GM23338 (cell line): ENCODE measurements around the gene SNAPC4.
"Not testable (repeated sequence)": the region's sequence is repeated elsewhere in the genome, so short reads cannot be mapped to it uniquely, and the experiment has no call there.

ENCODE experiments used
- CREB1 ChIP-seq: fragments of 250-450 bp; sonication (Bioruptor Pico); IDR thresholded peaks from 2 replicates; pipeline ENCODE4 v1.5.0; 2020; ENCODE audit warnings: low read depth, mild to moderate bottlenecking, moderate library complexity
- EZH2 ChIP-seq: fragments of 200-600 bp; sonication (generic); IDR thresholded peaks from one replicate; pipeline ENCODE4 v1.8.0; 2017; ENCODE audit warnings: antibody characterized with exemption, mild to moderate bottlenecking, low read depth; ENCODE audit not compliant: unreplicated experiment
- EZH2phosphoT487 ChIP-seq: fragments of 200-600 bp; sonication (generic); IDR thresholded peaks from one replicate; pipeline ENCODE4 v1.8.1; 2018; ENCODE audit warnings: antibody characterized with exemption; ENCODE audit not compliant: unreplicated experiment
- JUNB ChIP-seq: IDR thresholded peaks from one replicate; pipeline ENCODE4 v1.6.1; 2016; ENCODE audit warnings: antibody characterized with exemption; ENCODE audit not compliant: unreplicated experiment
- NANOG ChIP-seq: IDR thresholded peaks from 2 replicates; pipeline ENCODE4 v1.6.1; 2016; ENCODE audit warnings: antibody characterized with exemption, borderline replicate concordance
- POLR2AphosphoS5 ChIP-seq: IDR thresholded peaks from 2 replicates; pipeline ENCODE4 v1.6.1; 2016; ENCODE audit warnings: antibody characterized with exemption, low read depth
- STAT1 ChIP-seq: IDR thresholded peaks from one replicate; pipeline ENCODE4 v1.6.1; 2016; ENCODE audit warnings: antibody characterized with exemption; ENCODE audit not compliant: unreplicated experiment
- ZNF114 ChIP-seq: fragments of 250-450 bp; sonication (Bioruptor Pico); IDR thresholded peaks from 2 replicates; pipeline ENCODE4 v1.5.0; 2020; ENCODE audit warnings: mild to moderate bottlenecking, moderate library complexity
- TF ChIP-seq, protein P1 (sequence below), 2 experiments: fragments of 200-600 bp in 1 of 2; sonication (generic) in 1 of 2; conservative IDR thresholded peaks; 2 replicates each; pipeline versions ENCODE4 v1.5.1 to v1.6.1; 2016 to 2017; ENCODE audit warnings: antibody characterized with exemption in 2 of 2, low read depth in 2 of 2, mild to moderate bottlenecking in 2 of 2, moderate library complexity in 1 of 2
- TF ChIP-seq, protein P2 (sequence below): IDR thresholded peaks from 2 replicates; pipeline ENCODE4 v1.6.1; 2016; ENCODE audit warnings: antibody characterized with exemption
- TF ChIP-seq, protein P3 (sequence below): IDR thresholded peaks from one replicate; pipeline ENCODE4 v1.6.1; 2018; ENCODE audit warnings: antibody characterized with exemption; ENCODE audit not compliant: unreplicated experiment

- TF ChIP-seq, protein P1, sequence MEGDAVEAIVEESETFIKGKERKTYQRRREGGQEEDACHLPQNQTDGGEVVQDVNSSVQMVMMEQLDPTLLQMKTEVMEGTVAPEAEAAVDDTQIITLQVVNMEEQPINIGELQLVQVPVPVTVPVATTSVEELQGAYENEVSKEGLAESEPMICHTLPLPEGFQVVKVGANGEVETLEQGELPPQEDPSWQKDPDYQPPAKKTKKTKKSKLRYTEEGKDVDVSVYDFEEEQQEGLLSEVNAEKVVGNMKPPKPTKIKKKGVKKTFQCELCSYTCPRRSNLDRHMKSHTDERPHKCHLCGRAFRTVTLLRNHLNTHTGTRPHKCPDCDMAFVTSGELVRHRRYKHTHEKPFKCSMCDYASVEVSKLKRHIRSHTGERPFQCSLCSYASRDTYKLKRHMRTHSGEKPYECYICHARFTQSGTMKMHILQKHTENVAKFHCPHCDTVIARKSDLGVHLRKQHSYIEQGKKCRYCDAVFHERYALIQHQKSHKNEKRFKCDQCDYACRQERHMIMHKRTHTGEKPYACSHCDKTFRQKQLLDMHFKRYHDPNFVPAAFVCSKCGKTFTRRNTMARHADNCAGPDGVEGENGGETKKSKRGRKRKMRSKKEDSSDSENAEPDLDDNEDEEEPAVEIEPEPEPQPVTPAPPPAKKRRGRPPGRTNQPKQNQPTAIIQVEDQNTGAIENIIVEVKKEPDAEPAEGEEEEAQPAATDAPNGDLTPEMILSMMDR (conservative IDR thresholded peaks at IDR 0.05; ENCODE audit: low read depth in 2 of 2) = not testable (repeated sequence)
- TF ChIP-seq JUNB; EZH2phosphoT487; POLR2AphosphoS5; ZNF114 (CRISPR knock-in tag); EZH2; CREB1 (CRISPR knock-in tag); STAT1; NANOG: not testable (repeated sequence)
- TF ChIP-seq, protein P2, sequence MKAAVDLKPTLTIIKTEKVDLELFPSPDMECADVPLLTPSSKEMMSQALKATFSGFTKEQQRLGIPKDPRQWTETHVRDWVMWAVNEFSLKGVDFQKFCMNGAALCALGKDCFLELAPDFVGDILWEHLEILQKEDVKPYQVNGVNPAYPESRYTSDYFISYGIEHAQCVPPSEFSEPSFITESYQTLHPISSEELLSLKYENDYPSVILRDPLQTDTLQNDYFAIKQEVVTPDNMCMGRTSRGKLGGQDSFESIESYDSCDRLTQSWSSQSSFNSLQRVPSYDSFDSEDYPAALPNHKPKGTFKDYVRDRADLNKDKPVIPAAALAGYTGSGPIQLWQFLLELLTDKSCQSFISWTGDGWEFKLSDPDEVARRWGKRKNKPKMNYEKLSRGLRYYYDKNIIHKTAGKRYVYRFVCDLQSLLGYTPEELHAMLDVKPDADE = not testable (repeated sequence)
- TF ChIP-seq, protein P3, sequence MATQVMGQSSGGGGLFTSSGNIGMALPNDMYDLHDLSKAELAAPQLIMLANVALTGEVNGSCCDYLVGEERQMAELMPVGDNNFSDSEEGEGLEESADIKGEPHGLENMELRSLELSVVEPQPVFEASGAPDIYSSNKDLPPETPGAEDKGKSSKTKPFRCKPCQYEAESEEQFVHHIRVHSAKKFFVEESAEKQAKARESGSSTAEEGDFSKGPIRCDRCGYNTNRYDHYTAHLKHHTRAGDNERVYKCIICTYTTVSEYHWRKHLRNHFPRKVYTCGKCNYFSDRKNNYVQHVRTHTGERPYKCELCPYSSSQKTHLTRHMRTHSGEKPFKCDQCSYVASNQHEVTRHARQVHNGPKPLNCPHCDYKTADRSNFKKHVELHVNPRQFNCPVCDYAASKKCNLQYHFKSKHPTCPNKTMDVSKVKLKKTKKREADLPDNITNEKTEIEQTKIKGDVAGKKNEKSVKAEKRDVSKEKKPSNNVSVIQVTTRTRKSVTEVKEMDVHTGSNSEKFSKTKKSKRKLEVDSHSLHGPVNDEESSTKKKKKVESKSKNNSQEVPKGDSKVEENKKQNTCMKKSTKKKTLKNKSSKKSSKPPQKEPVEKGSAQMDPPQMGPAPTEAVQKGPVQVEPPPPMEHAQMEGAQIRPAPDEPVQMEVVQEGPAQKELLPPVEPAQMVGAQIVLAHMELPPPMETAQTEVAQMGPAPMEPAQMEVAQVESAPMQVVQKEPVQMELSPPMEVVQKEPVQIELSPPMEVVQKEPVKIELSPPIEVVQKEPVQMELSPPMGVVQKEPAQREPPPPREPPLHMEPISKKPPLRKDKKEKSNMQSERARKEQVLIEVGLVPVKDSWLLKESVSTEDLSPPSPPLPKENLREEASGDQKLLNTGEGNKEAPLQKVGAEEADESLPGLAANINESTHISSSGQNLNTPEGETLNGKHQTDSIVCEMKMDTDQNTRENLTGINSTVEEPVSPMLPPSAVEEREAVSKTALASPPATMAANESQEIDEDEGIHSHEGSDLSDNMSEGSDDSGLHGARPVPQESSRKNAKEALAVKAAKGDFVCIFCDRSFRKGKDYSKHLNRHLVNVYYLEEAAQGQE = not testable (repeated sequence)
These were observed 7.1 kb upstream of the SNAPC4 start for GRCh38 chr9:136407061-136407460.
